ENCODE data around the gene AMY1C.
"Not testable (repeated sequence)": the region's sequence is repeated elsewhere in the genome, so short reads cannot be mapped to it uniquely, and the experiment has no call there.

AMY1C gene

DNA sequence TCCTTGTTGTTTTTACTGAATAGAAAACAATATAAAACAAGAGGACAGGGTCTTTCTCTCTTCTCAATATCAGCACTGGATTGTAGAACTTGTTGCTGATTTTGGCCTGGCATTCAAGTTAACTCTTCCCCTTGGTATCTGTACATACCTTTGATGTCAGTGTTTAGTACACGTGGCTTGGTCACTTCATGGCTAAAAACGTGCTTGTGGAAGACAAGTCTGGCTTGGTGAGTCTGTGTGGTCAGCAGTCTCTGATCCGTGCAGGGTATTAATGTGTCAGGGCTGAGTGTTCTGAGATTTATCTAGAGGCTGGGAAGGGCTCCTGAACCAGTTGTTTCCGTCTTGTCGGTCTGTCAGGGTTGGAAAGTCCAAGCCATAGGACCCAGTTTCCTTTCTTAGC lies at the start of gene AMY1C:
AMY1C (plus strand) TSS at position 301 of the 400 bp plus-strand sequence. CDS start 572 bp downstream, outside the sequence.
- not testable (repeated sequence) for DNase-seq

DNA sequence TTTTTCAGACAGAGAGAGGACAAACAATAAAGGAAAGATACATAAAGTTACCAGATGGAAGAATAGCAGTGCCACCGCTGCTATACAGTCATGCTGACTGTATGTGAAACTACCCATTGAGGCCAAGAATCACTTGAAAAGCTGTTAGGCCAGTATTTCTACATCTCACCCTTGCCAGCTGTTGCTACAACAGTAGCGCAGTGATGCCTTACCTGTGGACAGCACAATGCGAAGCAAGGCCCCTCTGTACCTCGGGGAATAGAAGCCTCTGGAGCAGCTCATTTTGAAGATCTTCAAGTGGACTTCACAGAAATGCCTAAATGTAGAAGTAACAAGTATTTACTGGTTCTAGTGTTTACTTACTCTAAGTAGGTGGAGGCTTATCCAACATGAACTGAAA lies 49.0 kb upstream of the AMY1C start:
- not testable (repeated sequence) for DNase-seq

DNA sequence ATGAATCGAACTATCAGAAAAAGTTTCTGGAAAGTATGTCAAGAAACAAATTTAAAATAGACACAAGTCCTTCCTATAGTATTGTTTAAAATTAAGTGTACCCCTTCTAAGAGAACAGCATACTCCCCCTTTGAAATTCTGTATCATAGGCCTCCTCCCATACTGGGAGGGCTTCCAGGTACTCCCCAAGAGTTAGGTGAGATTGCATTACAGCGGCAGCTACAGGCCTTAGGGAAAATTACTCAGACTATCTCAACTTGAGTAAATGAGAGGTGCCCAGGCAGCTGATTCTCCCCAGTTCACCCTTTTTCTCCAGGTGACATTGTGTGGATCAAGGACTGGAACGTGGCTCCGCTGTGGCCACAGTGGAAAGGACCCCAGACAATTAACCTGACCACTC lies 48.4 kb upstream of the AMY1C start:
- not testable (repeated sequence) for DNase-seq

DNA sequence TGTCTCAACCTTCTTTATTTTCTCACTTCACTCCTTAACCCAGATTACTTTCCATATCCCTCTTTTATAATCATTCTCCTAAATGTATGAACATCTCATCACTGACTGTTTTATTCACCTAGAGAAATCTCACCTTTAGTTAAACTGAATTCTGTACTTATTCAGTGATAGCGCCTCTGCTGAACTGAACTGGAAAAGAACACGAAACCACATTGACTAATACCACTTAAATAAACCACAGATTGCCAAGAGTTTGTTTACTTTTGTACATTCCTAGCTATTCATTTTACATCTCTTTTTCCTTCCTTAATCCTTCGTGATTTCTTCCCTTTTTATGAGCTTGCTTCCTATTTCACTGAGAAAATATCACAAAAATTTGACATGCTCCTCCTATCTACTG lies 42.0 kb upstream of the AMY1C start:
- not testable (repeated sequence) for DNase-seq

DNA sequence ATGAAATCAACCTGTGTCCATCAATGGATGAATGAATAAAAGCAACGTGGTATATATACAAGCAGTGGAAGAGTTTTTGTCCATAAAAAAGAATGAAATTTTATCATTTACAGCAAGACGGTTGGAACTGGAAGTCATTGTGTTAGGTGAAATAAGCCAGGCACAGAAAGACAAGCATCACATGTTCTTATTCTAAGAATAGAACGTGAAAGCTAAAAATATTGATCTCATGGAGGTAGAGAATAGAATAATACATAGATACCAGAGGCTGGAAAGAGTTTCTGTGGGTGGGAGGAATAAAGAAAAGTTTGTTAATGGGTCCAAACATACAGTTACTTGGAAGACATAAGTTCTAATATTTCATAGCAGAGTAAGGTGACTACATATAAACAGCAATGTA lies 39.3 kb upstream of the AMY1C start:
- not testable (repeated sequence) for DNase-seq

DNA sequence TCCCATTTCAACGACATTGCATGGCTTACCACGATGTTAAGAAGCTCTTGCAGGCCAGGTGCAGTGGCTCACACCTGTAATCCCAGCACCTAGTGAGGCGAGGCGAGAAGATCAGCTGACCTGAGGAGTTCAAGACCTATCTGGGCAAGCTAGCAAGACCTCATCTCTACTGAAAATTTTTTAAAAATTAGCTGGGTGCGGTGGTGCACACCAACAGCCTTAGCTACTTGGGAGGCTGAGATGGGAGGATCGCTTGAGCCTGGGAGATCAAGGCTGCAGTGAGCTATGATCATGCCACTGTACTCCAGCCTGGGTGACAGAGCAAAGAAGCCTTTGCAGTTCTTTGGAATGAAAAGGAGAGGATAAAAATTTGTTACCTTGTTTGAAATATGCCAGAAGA lies 32.3 kb upstream of the AMY1C start:
- not testable (repeated sequence) for DNase-seq

DNA sequence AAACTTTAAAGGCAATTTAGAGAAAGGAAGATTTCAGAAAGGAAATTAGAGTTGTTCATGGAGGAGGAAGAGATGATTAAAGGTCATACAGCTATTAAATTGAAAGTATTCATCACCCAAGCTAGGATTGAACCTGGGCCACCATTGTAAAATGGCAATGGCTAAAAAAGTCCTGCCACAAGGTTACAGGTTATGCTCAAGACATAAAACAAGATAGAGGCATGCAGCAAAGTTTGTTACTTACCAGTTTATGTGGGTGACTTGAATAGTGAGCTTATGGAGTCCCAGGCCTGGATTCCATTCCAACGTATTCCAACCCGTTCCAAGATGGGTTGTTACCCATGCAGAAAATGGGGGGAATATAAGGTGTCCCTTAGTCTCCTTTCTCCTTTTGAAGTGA lies 28.2 kb upstream of the AMY1C start:
- DNase-seq = not testable (repeated sequence)

DNA sequence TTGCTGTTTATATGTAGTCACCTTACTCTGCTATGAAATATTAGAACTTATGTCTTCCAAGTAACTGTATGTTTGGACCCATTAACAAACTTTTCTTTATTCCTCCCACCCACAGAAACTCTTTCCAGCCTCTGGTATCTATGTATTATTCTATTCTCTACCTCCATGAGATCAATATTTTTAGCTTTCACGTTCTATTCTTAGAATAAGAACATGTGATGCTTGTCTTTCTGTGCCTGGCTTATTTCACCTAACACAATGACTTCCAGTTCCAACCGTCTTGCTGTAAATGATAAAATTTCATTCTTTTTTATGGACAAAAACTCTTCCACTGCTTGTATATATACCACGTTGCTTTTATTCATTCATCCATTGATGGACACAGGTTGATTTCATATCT lies 14.4 kb upstream of the AMY1C start:
- DNase-seq = not testable (repeated sequence)

DNA sequence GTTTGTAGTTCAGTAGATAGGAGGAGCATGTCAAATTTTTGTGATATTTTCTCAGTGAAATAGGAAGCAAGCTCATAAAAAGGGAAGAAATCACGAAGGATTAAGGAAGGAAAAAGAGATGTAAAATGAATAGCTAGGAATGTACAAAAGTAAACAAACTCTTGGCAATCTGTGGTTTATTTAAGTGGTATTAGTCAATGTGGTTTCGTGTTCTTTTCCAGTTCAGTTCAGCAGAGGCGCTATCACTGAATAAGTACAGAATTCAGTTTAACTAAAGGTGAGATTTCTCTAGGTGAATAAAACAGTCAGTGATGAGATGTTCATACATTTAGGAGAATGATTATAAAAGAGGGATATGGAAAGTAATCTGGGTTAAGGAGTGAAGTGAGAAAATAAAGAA lies 11.7 kb upstream of the AMY1C start:
- not testable (repeated sequence) for DNase-seq

DNA sequence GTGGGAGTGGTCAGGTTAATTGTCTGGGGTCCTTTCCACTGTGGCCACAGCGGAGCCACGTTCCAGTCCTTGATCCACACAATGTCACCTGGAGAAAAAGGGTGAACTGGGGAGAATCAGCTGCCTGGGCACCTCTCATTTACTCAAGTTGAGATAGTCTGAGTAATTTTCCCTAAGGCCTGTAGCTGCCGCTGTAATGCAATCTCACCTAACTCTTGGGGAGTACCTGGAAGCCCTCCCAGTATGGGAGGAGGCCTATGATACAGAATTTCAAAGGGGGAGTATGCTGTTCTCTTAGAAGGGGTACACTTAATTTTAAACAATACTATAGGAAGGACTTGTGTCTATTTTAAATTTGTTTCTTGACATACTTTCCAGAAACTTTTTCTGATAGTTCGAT lies 5.2 kb upstream of the AMY1C start:
- DNase-seq = not testable (repeated sequence)

DNA sequence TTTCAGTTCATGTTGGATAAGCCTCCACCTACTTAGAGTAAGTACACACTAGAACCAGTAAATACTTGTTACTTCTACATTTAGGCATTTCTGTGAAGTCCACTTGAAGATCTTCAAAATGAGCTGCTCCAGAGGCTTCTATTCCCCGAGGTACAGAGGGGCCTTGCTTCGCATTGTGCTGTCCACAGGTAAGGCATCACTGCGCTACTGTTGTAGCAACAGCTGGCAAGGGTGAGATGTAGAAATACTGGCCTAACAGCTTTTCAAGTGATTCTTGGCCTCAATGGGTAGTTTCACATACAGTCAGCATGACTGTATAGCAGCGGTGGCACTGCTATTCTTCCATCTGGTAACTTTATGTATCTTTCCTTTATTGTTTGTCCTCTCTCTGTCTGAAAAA lies 4.7 kb upstream of the AMY1C start:
- not testable (repeated sequence) for DNase-seq

DNA sequence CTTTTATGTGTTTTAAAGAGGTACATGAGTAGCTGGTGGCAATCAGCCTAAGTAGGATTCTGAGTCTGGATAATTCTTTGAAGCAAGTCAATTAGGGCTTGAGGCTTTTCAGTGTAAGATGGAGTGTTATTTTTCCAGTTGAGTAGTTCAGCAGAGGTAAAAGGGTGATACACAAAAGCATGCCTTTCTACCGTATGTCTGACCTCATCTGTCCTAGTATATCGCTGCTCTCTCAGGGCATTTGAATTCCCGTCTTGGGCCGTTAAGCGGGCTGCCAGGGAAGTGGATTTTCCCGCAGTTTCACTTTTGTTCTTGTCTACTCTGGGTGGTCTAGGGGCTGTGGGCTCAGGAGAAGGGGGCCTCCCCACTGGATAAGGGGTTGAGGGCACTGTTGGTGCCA lies 1.4 kb upstream of the AMY1C start:
- DNase-seq = not testable (repeated sequence)

DNA sequence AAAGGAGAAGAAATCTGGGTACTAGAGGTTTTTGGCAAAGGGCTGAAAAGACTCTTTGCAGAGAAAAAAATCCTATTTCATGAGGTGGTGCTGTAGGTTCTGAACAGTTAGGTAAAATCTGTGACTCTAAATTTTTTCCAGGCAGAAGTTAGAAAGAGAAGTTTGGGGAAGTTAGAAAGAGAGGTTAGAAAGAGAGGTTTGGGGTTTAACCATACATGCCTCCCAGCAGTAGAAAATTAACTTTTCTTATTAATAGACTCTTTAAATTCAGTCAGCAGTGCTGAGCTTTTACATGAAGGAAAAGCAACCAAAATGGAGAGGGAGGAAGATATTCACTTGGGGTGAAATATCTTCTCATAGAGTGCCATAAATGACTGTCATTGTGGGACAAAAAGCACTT lies 12.2 kb downstream of the AMY1C start:
- DNase-seq = no peak

DNA sequence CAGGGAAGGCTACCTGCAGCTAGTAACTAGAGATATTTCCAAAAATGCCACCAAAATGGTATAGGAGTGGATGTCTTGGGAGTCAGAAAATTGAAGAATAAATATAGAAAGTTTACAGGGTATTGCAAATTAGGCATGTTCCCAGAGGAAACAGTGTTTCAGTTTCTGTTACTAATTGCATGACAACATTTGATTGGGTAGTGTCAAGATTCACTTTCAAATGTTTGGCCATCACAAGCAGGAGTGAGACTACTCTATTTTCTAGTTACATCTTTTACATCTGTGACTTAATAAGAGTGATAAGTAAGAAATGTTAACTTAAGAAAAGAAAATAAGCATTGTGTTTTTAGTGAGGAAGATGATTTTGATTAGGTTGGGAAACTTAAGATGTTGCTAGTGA lies 30.2 kb downstream of the AMY1C start:
- no peak for DNase-seq

DNA sequence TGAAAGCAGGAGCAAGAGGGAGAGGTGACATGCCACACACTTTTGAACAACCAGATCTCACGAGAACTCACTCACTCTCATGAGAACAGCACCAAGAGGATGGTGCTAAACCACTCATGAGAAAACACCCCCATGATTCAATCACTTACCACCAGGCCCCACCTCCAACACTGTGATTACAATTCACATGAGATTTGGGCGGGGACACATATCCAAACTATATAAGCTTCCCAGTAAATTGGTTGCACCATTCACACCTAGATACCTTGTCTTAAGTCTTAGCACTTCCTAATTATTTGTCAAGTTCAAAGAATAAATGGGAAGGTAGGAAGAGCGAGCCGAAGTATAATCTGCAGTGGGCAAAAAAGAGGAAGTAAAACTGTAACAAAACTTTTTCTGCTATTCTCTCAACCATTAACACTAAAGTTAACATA lies 34.3 kb downstream of the AMY1C start:
- no peak for DNase-seq

DNA sequence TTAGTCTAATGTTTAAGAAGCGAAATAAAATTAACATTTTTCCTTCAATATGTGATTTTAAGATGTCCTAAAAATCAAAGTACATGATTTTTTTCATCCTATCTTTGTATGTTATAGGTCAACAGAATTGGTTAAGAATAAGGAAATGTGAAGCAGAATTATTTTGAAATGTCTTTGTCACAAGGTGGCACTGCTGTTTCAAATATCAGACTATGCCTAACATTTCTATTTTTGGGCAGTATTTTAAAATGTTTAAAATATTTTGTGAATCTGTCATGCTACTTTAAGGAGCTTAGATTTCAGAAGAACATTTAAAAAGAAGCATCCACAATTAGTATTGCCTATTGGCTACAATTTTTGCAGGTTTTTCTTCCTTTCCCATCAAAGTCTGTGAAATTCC lies 38.7 kb downstream of the AMY1C start:
- DNase-seq = no peak

DNA sequence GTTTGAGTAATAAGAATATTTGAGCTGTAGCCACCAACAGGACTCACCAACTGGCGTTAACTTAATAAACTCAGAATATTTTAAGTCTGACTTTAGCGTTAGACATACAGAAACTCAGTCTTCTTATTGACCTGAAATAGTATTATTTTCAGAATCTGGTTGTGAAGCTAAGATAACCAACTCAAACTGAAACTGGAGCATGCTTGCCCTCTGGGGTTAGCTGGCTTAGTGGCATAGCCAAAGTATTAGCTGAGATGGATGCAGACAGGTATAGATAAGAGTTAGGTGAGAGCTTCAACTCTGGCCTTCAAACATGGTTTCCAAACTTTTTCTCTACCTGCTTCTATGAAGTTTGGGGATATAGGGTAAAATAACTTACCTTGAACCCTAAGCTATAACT lies 40.5 kb downstream of the AMY1C start:
- no peak for DNase-seq
